WERI-Rb-1 (cell line): Measurements from ENCODE around the gene ABLIM3.
"Not testable (repeated sequence)": the region's sequence is repeated elsewhere in the genome, so short reads cannot be mapped to it uniquely, and the experiment has no call there.

Experiments
- DNase-seq: peaks from one replicate; pipeline ENCODE4 v3.0.0-alpha.2; 2020
- H3K27ac ChIP-seq: fragments of 250-450 bp; sonication (Bioruptor Pico); 2 replicates; pipeline ENCODE4 v1.5.1; 2020; ENCODE audit warnings: mild to moderate bottlenecking, moderate library complexity
- H3K27me3 ChIP-seq: fragments of 250-450 bp; sonication (Bioruptor Pico); 2 replicates; pipeline ENCODE4 v1.5.1; 2021; ENCODE audit warnings: mild to moderate bottlenecking, low read depth, moderate library complexity; ENCODE audit not compliant: insufficient read depth, severe bottlenecking
- H3K36me3 ChIP-seq: fragments of 250-450 bp; sonication (Bioruptor Pico); 2 replicates; pipeline ENCODE4 v1.5.1; 2020; ENCODE audit warnings: mild to moderate bottlenecking, moderate library complexity
- H3K4me3 ChIP-seq: 2 replicates; pipeline ENCODE4 v1.5.1; 2011; ENCODE audit warnings: low read depth, mild to moderate bottlenecking, control low read depth, low read length
- H3K9me3 ChIP-seq: fragments of 250-450 bp; sonication (Bioruptor Pico); 2 replicates; pipeline ENCODE4 v1.5.1; 2021; ENCODE audit warnings: mild to moderate bottlenecking, moderate library complexity; ENCODE audit not compliant: severe bottlenecking
- CTCF ChIP-seq: IDR thresholded peaks from 2 replicates; pipeline ENCODE4 v1.5.1; 2011; ENCODE audit warnings: low read depth, mild to moderate bottlenecking, control low read depth, inconsistent platforms, low read length

Gene ABLIM3

GRCh38 chr5:149177911-149178565, 36.7 kb downstream of the ABLIM3 start:
- Histone ChIP-seq H3K36me3 (no peaks in the 10 kb centered on the region), H3K4me3 (no peak overlapping the region), H3K27ac (no peak overlapping the region), H3K9me3 (no peaks in the 10 kb centered on the region), H3K27me3 (peaks cover 80% of the 10 kb centered on the region)
- DNase-seq = no peak
- TF ChIP-seq CTCF = no peak

GRCh38 chr5:149181732-149182131, 40.4 kb downstream of the ABLIM3 start:
- no peak for DNase-seq
- Histone ChIP-seq H3K4me3 (no peak overlapping the region), H3K27ac (no peak overlapping the region), H3K36me3 (no peaks in the 10 kb centered on the region), H3K27me3 (peaks cover 76% of the 10 kb centered on the region), H3K9me3 (no peaks in the 10 kb centered on the region)
- TF ChIP-seq CTCF = no peak

GRCh38 chr5:149182241-149182640, 40.9 kb downstream of the ABLIM3 start:
- Histone ChIP-seq H3K36me3 (no peaks in the 10 kb centered on the region), H3K9me3 (no peaks in the 10 kb centered on the region), H3K4me3 (no peak overlapping the region), H3K27ac (no peak overlapping the region), H3K27me3 (peaks cover 76% of the 10 kb centered on the region)
- no peak for DNase-seq
- no peak for TF ChIP-seq CTCF

GRCh38 chr5:149185067-149185466, 43.8 kb downstream of the ABLIM3 start:
- H3K9me3 ChIP-seq = no peaks in the 10 kb centered on the region
- TF ChIP-seq CTCF = no peak
- H3K27me3 ChIP-seq = peaks cover 57% of the 10 kb centered on the region
- no peaks in the 10 kb centered on the region for H3K36me3 ChIP-seq
- H3K27ac ChIP-seq = no peak overlapping the region
- H3K4me3 ChIP-seq = no peak overlapping the region
- no peak for DNase-seq

GRCh38 chr5:149186506-149186905, 45.2 kb downstream of the ABLIM3 start:
- no peaks in the 10 kb centered on the region for H3K36me3 ChIP-seq
- no peak overlapping the region for H3K27ac ChIP-seq
- no peak overlapping the region for H3K4me3 ChIP-seq
- H3K9me3 ChIP-seq = no peaks in the 10 kb centered on the region
- peaks cover 54% of the 10 kb centered on the region for H3K27me3 ChIP-seq
- TF ChIP-seq CTCF = no peak
- no peak for DNase-seq

GRCh38 chr5:149187617-149188016, 46.3 kb downstream of the ABLIM3 start:
- not testable (repeated sequence) for H3K36me3 ChIP-seq, H3K9me3 ChIP-seq, H3K27ac ChIP-seq, H3K4me3 ChIP-seq, DNase-seq
- peaks cover 56% of the 10 kb centered on the region for H3K27me3 ChIP-seq
